GM19438 (cell line): ENCODE measurements around the gene PALLD.
"Not testable (repeated sequence)": the region's sequence is repeated elsewhere in the genome, so short reads cannot be mapped to it uniquely, and the experiment has no call there.

ENCODE experiments used
- ATAC-seq: cut with Tn5 transposase; IDR thresholded peaks from one replicate; pipeline ENCODE4 v1.9.1; 2021; ENCODE audit warnings: low read depth; ENCODE audit not compliant: unreplicated experiment

Gene PALLD

GRCh38 chr4:168691631-168692369 lies 194.9 kb downstream of the PALLD start:
- no peak for ATAC-seq

GRCh38 chr4:168693750-168694490 lies 197.1 kb downstream of the PALLD start:
- ATAC-seq = no peak

- no peak for ATAC-seq
Observed at GRCh38 chr4:168694667-168695066, 197.8 kb downstream of the PALLD start.

- ATAC-seq = no peak
Observed at GRCh38 chr4:168695288-168695687, 198.4 kb downstream of the PALLD start.

- ATAC-seq = no peak
Observed at GRCh38 chr4:168696280-168696679, 199.4 kb downstream of the PALLD start.

GRCh38 chr4:168696826-168697225 lies 200.0 kb downstream of the PALLD start:
- ATAC-seq = no peak

- no peak for ATAC-seq
Observed at GRCh38 chr4:168699224-168699878, 202.5 kb downstream of the PALLD start.

- no peak for ATAC-seq
Observed at GRCh38 chr4:168701061-168701460, 204.2 kb downstream of the PALLD start.

GRCh38 chr4:168702581-168703087 lies 205.8 kb downstream of the PALLD start:
- ATAC-seq = not testable (repeated sequence)

GRCh38 chr4:168705121-168705520 lies 208.3 kb downstream of the PALLD start:
- ATAC-seq = no peak

- no peak for ATAC-seq
Observed at GRCh38 chr4:168707205-168707604, 210.4 kb downstream of the PALLD start.

- ATAC-seq = no peak
Observed at GRCh38 chr4:168708108-168708507, 211.3 kb downstream of the PALLD start.

- no peak for ATAC-seq
Observed at GRCh38 chr4:168710353-168710946, 213.6 kb downstream of the PALLD start.

GRCh38 chr4:168711197-168712140 lies 214.6 kb downstream of the PALLD start:
- ATAC-seq = no peak

GRCh38 chr4:168712316-168712890 lies 215.6 kb downstream of the PALLD start:
- ATAC-seq = no peak

- ATAC-seq = no peak
Observed at GRCh38 chr4:168713253-168713652, 216.4 kb downstream of the PALLD start.

- no peak for ATAC-seq
Observed at GRCh38 chr4:168715896-168716295, 219.0 kb downstream of the PALLD start.

GRCh38 chr4:168716406-168717129 lies 219.7 kb downstream of the PALLD start:
- no peak for ATAC-seq

- no peak for ATAC-seq
Observed at GRCh38 chr4:168717847-168718246, 221.0 kb downstream of the PALLD start.
